Osteoblast (primary cell): ENCODE results near the gene TNS3. TPM values are rescaled to one million over a fixed set of nuclear protein-coding genes. Genes with fewer than 3 reads are reported as not detected.
"Not testable (repeated sequence)": the region's sequence is repeated elsewhere in the genome, so short reads cannot be mapped to it uniquely, and the experiment has no call there.

Source experiments
- DNase-seq: peaks from one replicate; pipeline ENCODE4 v3.0.0; 2011; ENCODE audit warnings: low spot score, mixed read lengths; ENCODE audit not compliant: insufficient read length; ENCODE audit errors: missing footprints
- H2AFZ ChIP-seq: 2 replicates; pipeline ENCODE4 v1.6.0; 2011; ENCODE audit warnings: mild to moderate bottlenecking, low read length
- H3K27ac ChIP-seq: 2 replicates; pipeline ENCODE4 v1.5.1; 2011; ENCODE audit warnings: mild to moderate bottlenecking, low read depth, low read length, moderate library complexity
- H3K27me3 ChIP-seq: 2 replicates; pipeline ENCODE4 v1.6.0; 2012; ENCODE audit warnings: mild to moderate bottlenecking, control low read depth, inconsistent platforms, low read length, moderate library complexity; ENCODE audit not compliant: insufficient read depth
- H3K36me3 ChIP-seq: 2 replicates; pipeline ENCODE4 v1.5.1; 2011; ENCODE audit warnings: mild to moderate bottlenecking, low read length, control low read depth, moderate library complexity; ENCODE audit not compliant: insufficient read depth
- H3K4me1 ChIP-seq: 2 replicates; pipeline ENCODE4 v1.5.1; 2011; ENCODE audit warnings: mild to moderate bottlenecking, low read length, control low read depth, moderate library complexity; ENCODE audit not compliant: insufficient read depth
- H3K4me2 ChIP-seq: 2 replicates; pipeline ENCODE4 v1.6.0; 2011; ENCODE audit warnings: mild to moderate bottlenecking, low read length; ENCODE audit not compliant: insufficient read depth
- H3K4me3 ChIP-seq: fragments of 200-600 bp; sonication (generic); 3 replicates; pipeline ENCODE4 v1.5.1; 2012; ENCODE audit warnings: mild to moderate bottlenecking, low read length, inconsistent platforms; ENCODE audit not compliant: insufficient read depth
- H3K79me2 ChIP-seq: 2 replicates; pipeline ENCODE4 v1.6.0; 2012; ENCODE audit warnings: mild to moderate bottlenecking, low read length, control low read depth, inconsistent platforms; ENCODE audit not compliant: insufficient read depth
- H3K9me3 ChIP-seq: 2 replicates; pipeline ENCODE4 v1.5.1; 2011; ENCODE audit warnings: low read depth, low read length, control low read depth
- H4K20me1 ChIP-seq: 2 replicates; pipeline ENCODE4 v1.6.0; 2012; ENCODE audit warnings: mild to moderate bottlenecking, low read length, control low read depth; ENCODE audit not compliant: insufficient read depth
- total RNA-seq: library from RNA; depleted of rRNA; stranded (reverse); fragments of >200 nt; gene quantifications from 2 replicates; pipeline ENCODE4 v1.2.3, GENCODE V29; 2012
- TF ChIP-seq, protein P1 (sequence below): IDR thresholded peaks from 2 replicates; pipeline ENCODE4 v1.5.1; 2011; ENCODE audit warnings: mild to moderate bottlenecking, low read depth, low read length, moderate library complexity; ENCODE audit errors: extremely low read depth

TNS3 gene
- total RNA-seq, 1 donor = 67.3 TPM

DNA sequence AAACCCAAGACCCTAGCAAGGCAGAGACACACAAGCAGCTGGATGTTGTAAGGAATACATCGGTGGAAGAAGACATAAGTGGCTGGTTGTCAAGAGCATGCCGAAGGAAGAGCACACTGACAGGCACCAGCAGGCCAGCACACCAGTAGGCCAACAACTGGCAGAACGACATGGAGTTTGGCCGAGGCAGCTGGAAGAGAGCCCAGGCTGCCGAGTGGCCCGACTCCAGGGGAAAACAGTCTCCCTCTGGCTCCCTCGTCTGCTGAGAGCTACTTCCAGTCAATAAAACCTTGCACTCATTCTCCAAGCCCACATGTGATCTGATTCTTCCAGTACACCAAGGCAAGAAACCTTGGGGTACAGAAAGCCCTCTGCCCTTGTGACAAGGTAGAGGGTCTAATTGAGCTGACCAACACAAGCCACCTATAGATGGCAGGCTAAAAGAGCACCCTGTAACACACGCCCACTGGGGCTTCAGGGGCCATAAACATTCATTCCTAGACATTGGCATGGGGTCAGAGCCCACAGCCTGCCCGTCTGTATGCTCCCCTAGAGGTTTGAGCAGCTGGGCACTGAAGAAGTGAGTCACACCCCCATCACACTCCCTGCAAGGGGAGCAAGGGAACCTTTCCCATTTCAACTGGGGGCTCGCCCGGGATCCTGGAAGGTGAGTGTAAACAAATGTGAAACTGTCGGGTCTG, 14.7 kb upstream of the TNS3 start:
- H2AFZ ChIP-seq = no peak overlapping the region
- no peak overlapping the region for H3K4me2 ChIP-seq
- H3K4me3 ChIP-seq = no peak overlapping the region
- H3K27me3 ChIP-seq = no peaks in the 10 kb centered on the region
- TF ChIP-seq, protein P1, sequence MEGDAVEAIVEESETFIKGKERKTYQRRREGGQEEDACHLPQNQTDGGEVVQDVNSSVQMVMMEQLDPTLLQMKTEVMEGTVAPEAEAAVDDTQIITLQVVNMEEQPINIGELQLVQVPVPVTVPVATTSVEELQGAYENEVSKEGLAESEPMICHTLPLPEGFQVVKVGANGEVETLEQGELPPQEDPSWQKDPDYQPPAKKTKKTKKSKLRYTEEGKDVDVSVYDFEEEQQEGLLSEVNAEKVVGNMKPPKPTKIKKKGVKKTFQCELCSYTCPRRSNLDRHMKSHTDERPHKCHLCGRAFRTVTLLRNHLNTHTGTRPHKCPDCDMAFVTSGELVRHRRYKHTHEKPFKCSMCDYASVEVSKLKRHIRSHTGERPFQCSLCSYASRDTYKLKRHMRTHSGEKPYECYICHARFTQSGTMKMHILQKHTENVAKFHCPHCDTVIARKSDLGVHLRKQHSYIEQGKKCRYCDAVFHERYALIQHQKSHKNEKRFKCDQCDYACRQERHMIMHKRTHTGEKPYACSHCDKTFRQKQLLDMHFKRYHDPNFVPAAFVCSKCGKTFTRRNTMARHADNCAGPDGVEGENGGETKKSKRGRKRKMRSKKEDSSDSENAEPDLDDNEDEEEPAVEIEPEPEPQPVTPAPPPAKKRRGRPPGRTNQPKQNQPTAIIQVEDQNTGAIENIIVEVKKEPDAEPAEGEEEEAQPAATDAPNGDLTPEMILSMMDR = no peak
- H3K79me2 ChIP-seq = no peaks in the 10 kb centered on the region
- H4K20me1 ChIP-seq = no peaks in the 10 kb centered on the region
- H3K9me3 ChIP-seq = peaks cover 23% of the 10 kb centered on the region
- H3K27ac ChIP-seq = no peak overlapping the region
- no peaks in the 10 kb centered on the region for H3K36me3 ChIP-seq
- peaks cover 27% of the 10 kb centered on the region for H3K4me1 ChIP-seq
- no peak for DNase-seq

DNA sequence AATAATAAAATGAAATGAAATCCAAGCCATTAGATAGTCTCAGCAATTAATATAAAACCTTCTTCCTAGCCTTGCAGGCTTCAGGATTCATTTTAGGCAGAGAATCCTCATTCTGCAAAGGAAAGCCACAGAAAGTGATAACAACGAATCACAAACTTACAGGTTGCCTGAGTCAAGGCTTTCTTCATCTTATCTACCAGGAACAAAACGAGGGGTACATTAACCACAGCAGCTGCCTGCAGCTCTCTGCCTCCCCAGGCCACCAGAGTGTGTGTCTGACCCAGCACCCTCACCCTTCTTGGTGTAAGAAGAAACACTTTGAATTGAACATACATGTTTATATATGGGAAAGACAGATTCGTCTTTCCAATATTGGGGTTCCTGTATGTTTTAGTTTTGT, 12.5 kb upstream of the TNS3 start:
- TF ChIP-seq, protein P1 = no peak
- Histone ChIP-seq H3K36me3 (no peaks in the 10 kb centered on the region), H3K27ac (no peak overlapping the region), H3K4me2 (no peak overlapping the region), H3K4me1 (peaks cover 11% of the 10 kb centered on the region), H2AFZ (no peak overlapping the region), H3K27me3 (no peaks in the 10 kb centered on the region), H4K20me1 (no peaks in the 10 kb centered on the region), H3K4me3 (no peak overlapping the region), H3K79me2 (no peaks in the 10 kb centered on the region), H3K9me3 (peaks cover 23% of the 10 kb centered on the region)
- DNase-seq = no peak

DNA sequence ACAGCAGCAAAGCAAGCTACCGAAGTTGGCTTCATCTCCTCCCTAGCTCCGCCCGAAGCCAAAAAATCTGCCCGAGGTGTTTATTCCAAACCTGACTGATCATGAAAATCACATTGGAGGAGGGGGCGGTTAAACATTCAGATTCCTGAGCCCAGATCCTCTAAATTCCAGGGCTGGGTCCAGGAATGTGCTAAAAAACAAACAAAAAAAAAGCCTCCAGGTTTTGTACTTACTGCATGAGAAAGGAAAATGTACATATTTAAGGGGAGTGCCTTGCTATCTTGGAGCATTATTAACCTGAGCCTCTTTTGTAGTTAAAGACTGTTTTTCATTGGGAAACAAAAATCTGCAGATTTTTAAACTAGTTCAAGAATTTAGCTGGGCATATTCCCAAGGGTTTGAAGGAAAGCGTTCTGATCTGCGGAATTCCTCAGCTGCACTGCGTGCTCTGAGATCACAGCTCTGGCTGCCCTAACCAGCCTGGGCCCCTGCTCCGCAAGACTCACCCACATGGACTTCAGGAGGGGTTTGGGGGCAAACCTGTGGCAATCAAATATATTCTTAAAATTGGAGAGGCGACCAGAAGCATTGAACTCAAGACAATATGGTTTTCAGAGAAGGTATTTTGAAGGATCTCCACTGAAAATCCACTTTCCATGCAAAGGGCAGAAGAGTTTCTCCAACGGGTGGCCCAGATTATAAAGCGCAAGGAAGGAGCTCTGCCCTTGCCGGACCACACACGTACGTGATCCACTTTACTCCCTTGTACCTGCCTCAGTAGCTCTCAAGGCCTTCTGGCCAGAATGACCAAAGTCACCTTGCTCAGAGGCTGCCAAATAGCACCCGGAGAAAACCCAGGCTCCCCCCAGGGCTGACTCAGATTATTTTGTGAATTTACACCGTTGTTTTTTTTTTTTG, 10.0 kb upstream of the TNS3 start:
- no peaks in the 10 kb centered on the region for H3K27me3 ChIP-seq
- peak; percentile 90 for DNase-seq
- peaks cover 11% of the 10 kb centered on the region for H3K4me1 ChIP-seq
- H3K79me2 ChIP-seq = no peaks in the 10 kb centered on the region
- H3K4me3 ChIP-seq = no peak overlapping the region
- H2AFZ ChIP-seq = no peak overlapping the region
- H3K27ac ChIP-seq = no peak overlapping the region
- no peaks in the 10 kb centered on the region for H4K20me1 ChIP-seq
- peaks cover 9% of the 10 kb centered on the region for H3K9me3 ChIP-seq
- TF ChIP-seq, protein P1 = no peak
- H3K4me2 ChIP-seq = peak overlapping the region; percentile 7
- no peaks in the 10 kb centered on the region for H3K36me3 ChIP-seq

DNA sequence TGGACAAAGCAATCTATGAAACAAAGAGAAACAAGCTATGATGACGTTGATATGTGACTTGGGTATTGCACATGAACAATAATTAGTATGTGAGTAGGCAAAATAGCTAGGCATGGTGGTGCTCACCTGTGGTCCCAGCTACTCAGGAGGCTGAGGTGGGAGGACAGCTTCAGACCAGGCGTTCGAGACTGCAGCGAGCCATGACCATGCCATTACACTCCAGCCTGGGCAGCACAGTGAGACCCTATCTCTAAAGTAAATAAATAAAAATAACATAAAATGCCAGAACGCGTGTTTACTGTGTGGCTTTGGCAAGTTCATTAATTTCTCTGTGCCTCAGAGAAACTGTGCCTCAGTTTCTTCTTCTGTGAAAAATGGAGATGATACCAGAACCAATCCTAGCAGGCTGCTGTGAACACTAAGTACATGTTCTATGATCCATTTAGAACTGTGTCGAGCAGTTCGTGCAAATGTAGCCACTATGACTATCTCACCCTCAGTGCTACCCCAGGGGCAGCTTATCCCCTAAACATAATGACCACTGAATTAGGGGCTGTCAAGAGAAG, 9.3 kb upstream of the TNS3 start:
- Histone ChIP-seq H3K27me3 (no peaks in the 10 kb centered on the region), H3K4me1 (peaks cover 11% of the 10 kb centered on the region), H2AFZ (no peak overlapping the region), H3K27ac (no peak overlapping the region), H3K9me3 (peaks cover 3% of the 10 kb centered on the region), H3K4me2 (peak overlapping the region; percentile 7), H4K20me1 (no peaks in the 10 kb centered on the region), H3K4me3 (no peak overlapping the region), H3K36me3 (no peaks in the 10 kb centered on the region), H3K79me2 (no peaks in the 10 kb centered on the region)
- no peak for DNase-seq
- TF ChIP-seq, protein P1 = no peak

DNA sequence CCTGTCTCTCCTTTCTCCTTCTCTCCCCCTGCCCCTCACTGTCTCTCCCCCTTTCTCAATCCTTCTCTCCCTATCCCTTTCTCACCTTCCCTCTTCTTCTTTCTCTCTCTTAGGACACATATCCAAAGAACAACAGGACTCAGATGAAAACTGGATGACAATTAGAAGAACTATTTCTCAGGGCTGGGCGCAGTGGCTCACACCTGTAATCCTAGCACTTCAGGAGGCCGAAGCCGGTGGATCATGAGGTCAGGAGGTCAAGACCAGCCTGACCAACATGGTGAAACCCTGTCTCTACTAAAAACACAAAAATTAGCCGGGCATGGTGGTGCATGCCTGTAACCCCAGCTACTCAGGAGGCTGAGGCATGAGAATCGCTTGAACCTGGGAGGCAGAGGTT, 8.3 kb upstream of the TNS3 start:
- not testable (repeated sequence) for H3K4me2 ChIP-seq, H2AFZ ChIP-seq, H4K20me1 ChIP-seq, H3K36me3 ChIP-seq, H3K9me3 ChIP-seq, H3K27ac ChIP-seq, H3K4me3 ChIP-seq, H3K27me3 ChIP-seq, H3K79me2 ChIP-seq, DNase-seq
- peaks cover 11% of the 10 kb centered on the region for H3K4me1 ChIP-seq
